Activated CD4-positive, alpha-beta T cell treated with anti-CD3 and anti-CD28 coated beads, Interleukin-2, amount 50 U/mL, for 16 hours (primary cell): Measurements from ENCODE around the gene DVL2.
A peak's percentile ranks its signal among the peaks of the same experiment; 100 is the strongest.

Experiments used
- DNase-seq: peaks from one replicate; pipeline ENCODE4 v3.0.0-alpha.2; 2020

DVL2 gene

DNA sequence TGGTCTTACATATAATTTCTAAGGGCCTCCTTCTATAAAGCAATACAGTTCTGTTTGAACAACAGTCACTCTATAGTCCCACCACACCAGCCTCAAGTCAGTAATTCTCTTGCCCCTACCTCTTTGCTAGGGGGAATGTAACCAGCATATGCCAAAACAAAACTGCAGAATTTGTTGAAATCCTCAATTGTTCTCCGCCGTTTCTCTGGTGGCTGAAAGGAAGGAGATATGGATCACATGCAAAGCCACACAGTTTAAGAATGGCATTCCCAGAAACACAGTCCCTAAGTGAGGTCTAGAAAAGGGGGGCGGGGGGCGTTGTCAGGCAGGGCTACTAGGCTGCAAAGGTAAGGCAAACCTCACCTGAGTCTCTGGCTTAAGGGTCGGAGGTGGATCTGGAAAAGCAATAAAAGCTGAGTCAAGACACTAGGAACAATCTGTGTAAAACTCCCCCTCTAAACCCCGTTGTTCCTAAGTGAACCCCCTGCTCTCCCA is 3.0 kb upstream of the DVL2 start:
- DNase-seq: no peak

- no peak for DNase-seq
These were observed 2.5 kb upstream of the DVL2 start for GRCh38 chr17:7236808-7237207.

DNA sequence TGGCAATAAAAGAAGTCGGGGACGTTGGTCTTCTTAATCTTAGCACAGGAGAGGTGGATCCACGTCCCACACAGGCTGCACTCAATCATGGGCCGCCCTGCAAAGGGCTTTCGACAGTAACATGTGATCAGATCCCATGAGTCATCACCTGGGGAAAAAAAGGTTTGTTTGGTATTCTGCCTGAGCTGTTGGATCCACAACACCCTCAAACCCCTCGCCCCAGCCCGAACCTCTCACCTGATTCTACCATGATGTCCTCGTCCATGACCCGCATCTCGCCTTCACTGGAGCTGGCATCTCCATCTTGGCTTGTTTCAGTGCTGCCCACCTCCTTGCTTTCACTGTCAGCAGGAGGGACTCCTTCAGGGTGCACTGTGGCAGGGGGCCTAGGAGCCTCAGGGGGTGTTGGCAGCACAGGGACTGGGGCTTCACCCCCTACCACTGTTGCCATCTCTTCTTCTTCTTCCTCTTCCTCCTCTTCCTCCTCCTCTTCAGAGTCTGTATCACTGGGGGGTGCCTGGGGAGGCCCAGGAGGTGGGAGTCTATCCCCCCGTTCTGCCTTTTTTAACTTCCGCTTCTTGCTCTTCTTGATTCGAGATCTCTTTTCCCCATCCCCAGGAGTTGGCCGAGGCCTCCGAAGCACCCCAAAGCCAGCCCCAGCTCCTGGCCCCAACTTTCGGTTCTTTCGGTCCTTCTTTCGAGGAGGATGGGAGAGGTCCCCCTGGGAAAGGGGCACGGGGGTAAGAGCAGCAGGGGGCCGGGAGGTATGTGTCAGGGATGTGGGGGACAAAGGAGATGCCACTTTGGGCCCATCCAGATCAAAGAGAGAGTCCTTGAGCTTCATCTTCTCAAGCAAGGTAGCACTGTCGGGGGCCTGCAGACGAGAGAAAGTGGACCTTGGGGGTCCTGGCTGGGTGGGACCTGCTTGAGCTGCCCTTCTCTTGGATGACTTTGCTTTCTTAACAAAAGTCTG is 1.7 kb upstream of the DVL2 start:
- DNase-seq: no peak

- no peak for DNase-seq
These were observed 625 bp downstream of the DVL2 start for GRCh38 chr17:7233701-7234082.

- DNase-seq: no peak
These were observed 2.2 kb downstream of the DVL2 start for GRCh38 chr17:7232114-7232513.

DNA sequence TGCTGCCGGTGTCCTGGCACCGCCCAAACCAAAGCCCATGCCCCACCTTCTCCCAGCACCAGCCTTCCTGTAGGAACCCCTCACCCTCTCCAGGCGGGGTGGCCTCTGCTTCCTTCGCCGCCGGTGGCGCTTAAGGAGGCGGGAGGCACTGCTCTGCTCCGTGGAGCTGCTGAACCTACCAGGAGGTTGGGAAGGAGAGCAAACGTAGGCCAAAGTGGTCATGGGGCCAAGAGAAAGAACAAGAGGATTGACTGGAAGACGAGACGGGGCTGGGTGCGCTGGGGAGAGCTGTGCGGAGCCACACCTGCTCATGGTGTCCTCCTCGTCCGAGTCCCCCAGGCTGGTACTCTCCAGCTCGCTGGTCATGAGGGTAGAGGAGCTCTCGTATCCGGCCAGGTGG is 4.8 kb downstream of the DVL2 start:
- DNase-seq: no peak

DNA sequence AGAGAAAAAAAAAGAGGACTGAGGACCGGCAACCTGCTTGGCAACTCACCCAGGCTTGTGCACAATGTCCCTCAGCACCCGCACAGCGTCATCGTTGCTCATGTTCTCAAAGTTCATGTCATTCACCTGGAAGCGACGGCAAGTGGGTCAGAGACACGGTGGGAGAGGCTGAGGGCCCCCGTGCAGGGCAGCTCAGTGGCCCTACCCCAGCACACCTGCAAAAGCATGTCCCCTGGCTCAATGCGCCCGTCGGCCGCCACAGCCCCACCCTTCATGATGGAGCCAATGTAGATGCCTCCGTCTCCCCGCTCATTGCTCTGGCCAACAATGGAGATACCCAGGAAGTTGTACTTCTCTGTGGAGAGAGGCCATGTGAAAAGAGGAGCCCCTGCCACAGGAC is 5.4 kb downstream of the DVL2 start:
- no peak for DNase-seq

GRCh38 chr17:7226721-7227710 is 7.3 kb downstream of the DVL2 start:
- no peak for DNase-seq

DNA sequence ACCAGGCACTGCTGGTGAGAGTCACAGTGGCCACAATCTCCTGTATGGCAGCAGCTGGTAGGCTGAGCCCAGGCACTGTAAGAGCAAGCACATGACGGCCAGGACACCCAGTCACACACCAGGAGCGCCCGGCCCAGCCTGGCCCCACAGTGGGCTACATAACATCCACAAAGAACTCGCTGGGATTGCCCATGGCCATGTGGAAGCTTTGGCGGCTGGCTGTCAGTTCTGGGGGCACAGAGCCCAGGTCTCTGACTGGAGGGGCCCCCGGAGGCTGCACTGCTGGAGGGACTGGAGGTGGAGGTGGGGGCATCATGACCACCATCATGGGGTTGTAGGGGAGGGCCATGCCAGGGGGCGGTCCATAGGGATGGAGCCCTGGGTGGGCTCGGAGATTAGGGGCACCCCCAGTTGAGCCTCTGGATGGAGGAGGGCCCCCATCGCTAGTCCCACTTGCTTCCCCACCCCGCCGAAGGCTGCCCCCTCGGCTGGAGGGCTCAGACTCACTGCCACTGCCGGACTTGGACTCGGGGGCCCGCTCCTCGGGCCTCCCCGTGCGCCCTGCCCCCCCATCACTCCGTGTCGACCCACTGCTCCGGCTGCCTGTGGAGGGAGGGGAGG is 8.5 kb downstream of the DVL2 start:
- no peak for DNase-seq

GRCh38 chr17:7224661-7225111 is 9.6 kb downstream of the DVL2 start:
- DNase-seq: no peak

DNA sequence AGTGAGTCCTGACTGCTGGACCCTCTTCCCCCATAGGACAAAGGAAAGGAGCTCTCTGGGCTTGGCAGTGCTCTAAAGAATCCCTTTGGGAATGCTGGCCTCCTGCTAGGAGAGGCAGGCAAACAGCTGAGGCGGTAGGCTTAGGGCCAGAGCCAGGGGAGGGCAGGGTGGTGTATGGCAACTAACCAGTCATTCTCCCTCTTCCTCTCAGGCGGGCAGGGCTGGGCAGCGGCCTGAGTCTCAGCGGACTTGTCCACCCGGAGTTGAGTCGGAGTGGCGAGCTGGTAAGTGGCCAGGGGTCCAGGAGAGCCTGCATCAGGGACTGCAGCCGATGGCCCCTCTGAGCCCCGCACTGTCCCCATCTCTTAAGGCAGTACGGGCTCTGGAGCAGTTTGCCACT is 10.2 kb downstream of the DVL2 start:
- no peak for DNase-seq

- DNase-seq: no peak
These were observed 10.9 kb downstream of the DVL2 start for GRCh38 chr17:7223375-7223774.

DNA sequence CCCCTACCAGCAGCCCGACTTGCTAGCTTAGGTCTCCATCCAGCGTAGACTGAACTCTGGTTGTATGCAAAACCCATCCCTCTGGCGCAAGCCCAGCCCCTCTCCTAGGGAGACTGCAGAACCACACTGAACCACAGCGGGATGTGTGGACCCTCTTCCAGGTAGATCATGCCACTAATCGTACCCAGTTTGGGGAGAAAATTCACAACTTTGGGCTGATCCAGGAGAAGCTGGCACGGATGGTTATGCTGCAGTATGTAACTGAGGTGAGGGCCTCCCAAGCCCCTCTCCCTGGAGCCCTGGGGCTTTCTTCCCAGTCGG is 11.4 kb downstream of the DVL2 start:
- DNase-seq: no peak

- no peak for DNase-seq
These were observed 12.0 kb downstream of the DVL2 start for GRCh38 chr17:7222093-7222971.

DNA sequence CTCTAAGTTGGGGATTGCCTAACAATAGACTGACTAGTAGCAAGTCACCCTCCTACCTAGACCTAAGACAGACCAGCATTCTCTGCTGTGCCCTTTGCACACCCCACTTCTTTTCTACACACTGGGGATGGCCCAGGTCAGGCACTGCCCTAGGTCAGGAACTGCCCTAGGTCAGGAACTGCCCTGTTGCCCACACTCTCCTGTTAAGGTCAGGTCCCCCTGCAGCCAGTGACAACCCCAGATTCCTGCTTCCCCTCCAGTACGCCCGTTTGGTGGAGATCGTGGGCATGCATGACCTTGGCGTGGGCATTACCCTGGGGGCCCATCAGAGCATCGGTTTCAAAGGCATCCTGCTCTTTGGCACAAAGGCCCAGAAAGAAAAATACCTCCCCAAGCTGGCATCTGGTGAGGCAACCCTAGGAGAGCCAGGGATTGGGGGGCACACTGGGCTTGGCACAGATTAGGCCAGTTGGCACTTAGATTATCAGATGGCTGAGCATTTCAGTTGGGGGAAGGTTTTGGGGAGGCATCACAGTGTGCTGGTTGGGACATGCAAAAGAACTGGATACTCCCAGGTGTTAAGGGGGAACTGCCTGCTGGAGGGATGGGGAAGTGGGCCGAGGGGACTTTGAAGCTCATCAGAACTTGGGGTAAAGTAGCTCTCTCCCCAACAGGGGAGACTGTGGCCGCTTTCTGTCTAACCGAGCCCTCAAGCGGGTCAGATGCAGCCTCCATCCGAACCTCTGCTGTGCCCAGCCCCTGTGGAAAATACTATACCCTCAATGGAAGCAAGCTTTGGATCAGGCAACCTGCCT is 12.8 kb downstream of the DVL2 start:
- no peak for DNase-seq

GRCh38 chr17:7220593-7221277 is 13.6 kb downstream of the DVL2 start:
- peak; percentile 74 for DNase-seq

- peak; percentile 84 for DNase-seq
These were observed 14.3 kb downstream of the DVL2 start, which contains the start of the genes ACADVL and DLG4 for GRCh38 chr17:7219812-7220592. Gene ACADVL (plus strand): TSS chr17:7219938. CDS start chr17:7219985, 47 bp downstream. Gene DLG4 (minus strand): TSS chr17:7219836.

- no peak for DNase-seq
These were observed 15.0 kb downstream of the DVL2 start for GRCh38 chr17:7219229-7219811.

GRCh38 chr17:7218758-7219157 is 15.6 kb downstream of the DVL2 start:
- DNase-seq: no peak
